CD4-positive, alpha-beta T cell treated with Interleukin-21 for 1 hour (primary cell): Measurements from ENCODE around the gene ARL6IP5.

Experiments used
- DNase-seq: peaks from one replicate; pipeline ENCODE4 v3.0.0-alpha.2; 2020

ARL6IP5 gene

GRCh38 chr3:69085833-69086722 lies 1.3 kb downstream of the ARL6IP5 start:
- peak; percentile 63 for DNase-seq

GRCh38 chr3:69087030-69087791 lies 2.5 kb downstream of the ARL6IP5 start:
- DNase-seq = no peak

- DNase-seq = no peak
Observed at GRCh38 chr3:69088063-69088462, 3.3 kb downstream of the ARL6IP5 start.

GRCh38 chr3:69090021-69090420 lies 5.3 kb downstream of the ARL6IP5 start:
- no peak for DNase-seq

- no peak for DNase-seq
Observed at GRCh38 chr3:69091389-69092029, 6.8 kb downstream of the ARL6IP5 start.

- peak; percentile 60 for DNase-seq
Observed at GRCh38 chr3:69092030-69092516, 7.3 kb downstream of the ARL6IP5 start.

GRCh38 chr3:69094467-69095205 lies 9.9 kb downstream of the ARL6IP5 start:
- no peak for DNase-seq

GRCh38 chr3:69095636-69096035 lies 10.9 kb downstream of the ARL6IP5 start:
- peak; percentile 34 for DNase-seq

- no peak for DNase-seq
Observed at GRCh38 chr3:69096299-69096698, 11.6 kb downstream of the ARL6IP5 start.

- no peak for DNase-seq
Observed at GRCh38 chr3:69097407-69098086, 12.8 kb downstream of the ARL6IP5 start.

- no peak for DNase-seq
Observed at GRCh38 chr3:69099576-69099975, 14.8 kb downstream of the ARL6IP5 start.

GRCh38 chr3:69102384-69102783 lies 17.6 kb downstream of the ARL6IP5 start:
- DNase-seq = no peak

- DNase-seq = no peak
Observed at GRCh38 chr3:69103123-69103522, 18.4 kb downstream of the ARL6IP5 start.

- no peak for DNase-seq
Observed at GRCh38 chr3:69104586-69104985, 19.8 kb downstream of the ARL6IP5 start.

GRCh38 chr3:69105320-69105719 lies 20.6 kb downstream of the ARL6IP5 start:
- no peak for DNase-seq

- DNase-seq = no peak
Observed at GRCh38 chr3:69107841-69108240, 23.1 kb downstream of the ARL6IP5 start.

- DNase-seq = no peak
Observed at GRCh38 chr3:69108811-69109210, 24.1 kb downstream of the ARL6IP5 start.

- no peak for DNase-seq
Observed at GRCh38 chr3:69110941-69111546, 26.3 kb downstream of the ARL6IP5 start.

GRCh38 chr3:69113536-69113935 lies 28.8 kb downstream of the ARL6IP5 start:
- no peak for DNase-seq

GRCh38 chr3:69115731-69116130 lies 31.0 kb downstream of the ARL6IP5 start:
- no peak for DNase-seq

- DNase-seq = no peak
Observed at GRCh38 chr3:69116162-69116561, 31.4 kb downstream of the ARL6IP5 start.

- no peak for DNase-seq
Observed at GRCh38 chr3:69116897-69117296, 32.2 kb downstream of the ARL6IP5 start.
